PC-3 (cell line): Measurements from ENCODE around the gene USP8. TPM values are rescaled to one million over a fixed set of nuclear protein-coding genes. Genes with fewer than 3 reads are reported as not detected.

Experiments
- ATAC-seq: fragments of 200-7000 bp; cut with Tn5 transposase; 2 replicates; pipeline ENCODE4 v1.9.1; 2020; ENCODE audit warnings: mild to moderate bottlenecking, moderate library complexity
- BruUV-seq: library from RNA; stranded (reverse); fragments of 400-500 nt; replicated peaks from 2 replicates; lab custom pipeline; 2021; lab: Mats Ljungman, UMichigan
- CTCF ChIA-PET: fragments of 300-600 bp; sonication (Branson Sonifier 250); formaldehyde crosslinking; loops from one replicate; lab custom pipeline; 2022; ENCODE audit warnings: antibody characterized with exemption; lab: Charles Lee
- POLR2A ChIA-PET: fragments of 300-600 bp; sonication (Branson Sonifier 250); formaldehyde crosslinking; loops from one replicate; lab custom pipeline; 2022; ENCODE audit warnings: antibody characterized with exemption; ENCODE audit not compliant: unreplicated experiment; lab: Charles Lee
- DNase-seq: peaks from one replicate; pipeline ENCODE4 v3.0.0-alpha.2; 2015
- H2AFZ ChIP-seq: fragments of 300-600 bp; sonication (generic); 2 replicates; pipeline ENCODE4 v1.6.0; 2016; ENCODE audit warnings: antibody characterized with exemption, low read length
- H3F3A ChIP-seq: fragments of 300-600 bp; sonication (generic); one replicate; pipeline ENCODE4 v1.6.0; 2017; ENCODE audit warnings: antibody characterized with exemption, low read length, control low read depth, mild to moderate bottlenecking; ENCODE audit not compliant: unreplicated experiment
- H3K27ac ChIP-seq: fragments of 300-600 bp; sonication (generic); 2 replicates; pipeline ENCODE4 v1.5.1; 2016; ENCODE audit warnings: mild to moderate bottlenecking, low read length
- H3K27me3 ChIP-seq: fragments of 300-600 bp; sonication (generic); 2 replicates; pipeline ENCODE4 v1.6.1; 2016; ENCODE audit warnings: low read length, mixed read lengths
- H3K36me3 ChIP-seq: fragments of 300-600 bp; sonication (generic); 2 replicates; pipeline ENCODE4 v1.6.1; 2016; ENCODE audit warnings: low read depth, mixed run types, low read length, mixed read lengths
- H3K4me1 ChIP-seq: fragments of 300-600 bp; sonication (generic); 2 replicates; pipeline ENCODE4 v1.5.1; 2016; ENCODE audit warnings: low read length; ENCODE audit not compliant: insufficient read depth
- H3K4me2 ChIP-seq: fragments of 300-600 bp; sonication (generic); 2 replicates; pipeline ENCODE4 v1.6.0; 2016; ENCODE audit warnings: low read length
- H3K4me3 ChIP-seq: fragments of 300-600 bp; sonication (generic); 2 replicates; pipeline ENCODE4 v1.5.1; 2016; ENCODE audit warnings: mild to moderate bottlenecking, low read length, mixed read lengths
- H3K79me2 ChIP-seq: fragments of 300-600 bp; sonication (generic); 2 replicates; pipeline ENCODE4 v1.6.1; 2017; ENCODE audit warnings: low read length, mixed read lengths
- H3K9ac ChIP-seq: fragments of 300-600 bp; sonication (generic); 2 replicates; pipeline ENCODE4 v1.6.0; 2016; ENCODE audit warnings: mild to moderate bottlenecking, low read length
- H3K9me2 ChIP-seq: fragments of 300-600 bp; sonication (generic); replicated peaks from 2 replicates; pipeline ENCODE4 v1.6.1; 2016; ENCODE audit warnings: mixed run types, low read length, mixed read lengths
- H3K9me3 ChIP-seq: fragments of 300-600 bp; sonication (generic); 2 replicates; pipeline ENCODE4 v1.6.1; 2016; ENCODE audit warnings: low read length, mixed read lengths
- H4K20me1 ChIP-seq: fragments of 300-600 bp; sonication (generic); 2 replicates; pipeline ENCODE4 v1.6.1; 2016; ENCODE audit warnings: low read length, mixed read lengths
- CTCF ChIP-seq: fragments of 300-600 bp; sonication (generic); conservative IDR thresholded peaks from 2 replicates; pipeline ENCODE4 v1.5.1; 2017; ENCODE audit warnings: antibody characterized with exemption, low read depth, mild to moderate bottlenecking, low read length
- EZH2 ChIP-seq: fragments of 300-600 bp; sonication (generic); IDR thresholded peaks from one replicate; pipeline ENCODE4 v1.6.1; 2017; ENCODE audit warnings: antibody characterized with exemption, mild to moderate bottlenecking, low read length; ENCODE audit not compliant: unreplicated experiment
- EZH2phosphoT487 ChIP-seq: fragments of 300-600 bp; sonication (generic); IDR thresholded peaks from 2 replicates; pipeline ENCODE4 v1.6.1; 2018; ENCODE audit warnings: mild to moderate bottlenecking, antibody characterized with exemption, low read length, borderline replicate concordance
- intact Hi-C: fragments of 100-400 bp; cut with micrococcal nuclease; formaldehyde crosslinking; loops from 2 replicates; pipeline ENCODE4 v1.9.0; 2023
- total RNA-seq: library from RNA; depleted of rRNA; stranded (reverse); fragments of >200 nt; gene quantifications from 2 replicates; pipeline ENCODE4 v1.2.3, GENCODE V29; 2014

The USP8 gene
- total RNA-seq, 1 experiment from 2014 or later: 24.6 TPM

- no TSS peak for BruUV-seq
- Histone ChIP-seq H3K9me3 (no peaks in the 10 kb centered on the region), H3K4me3 (no peak overlapping the region), H3K79me2 (no peaks in the 10 kb centered on the region), H2AFZ (no peak overlapping the region), H4K20me1 (no peaks in the 10 kb centered on the region), H3K9ac (no peak overlapping the region), H3K36me3 (no peaks in the 10 kb centered on the region), H3K27me3 (no peaks in the 10 kb centered on the region; the same call in 1 of the 2 replicates), H3K27ac (no peak overlapping the region), H3K9me2 (no peaks in the 10 kb centered on the region), H3K4me1 (no peaks in the 10 kb centered on the region), H3K4me2 (no peak overlapping the region), H3F3A (no peaks in the 10 kb centered on the region)
- no peak for ATAC-seq
- CTCF ChIA-PET: no interaction called here
- POLR2A ChIA-PET: no interaction called here
- intact Hi-C loops: no loop called here
- DNase-seq: no peak
- TF ChIP-seq CTCF (no peak), EZH2phosphoT487 (no peak), EZH2 (no peak)
These were observed 107.0 kb downstream of the USP8 start for GRCh38 chr15:50531163-50531562.

- Histone ChIP-seq H3K4me3 (no peak overlapping the region), H4K20me1 (no peaks in the 10 kb centered on the region), H3K36me3 (no peaks in the 10 kb centered on the region), H3K27ac (no peak overlapping the region), H3K9me2 (no peaks in the 10 kb centered on the region), H3F3A (no peaks in the 10 kb centered on the region), H3K9me3 (no peaks in the 10 kb centered on the region), H3K9ac (no peak overlapping the region), H2AFZ (no peak overlapping the region), H3K4me1 (no peaks in the 10 kb centered on the region), H3K27me3 (no peaks in the 10 kb centered on the region; the same call in 1 of the 2 replicates), H3K4me2 (no peak overlapping the region), H3K79me2 (no peaks in the 10 kb centered on the region)
- ChIA-PET POLR2A (no interaction called here), CTCF (no interaction called here)
- BruUV-seq: no TSS peak
- ATAC-seq (no peak), DNase-seq (no peak)
- TF ChIP-seq EZH2phosphoT487 (no peak), CTCF (no peak), EZH2 (no peak)
- intact Hi-C loops: no loop called here
These were observed 107.6 kb downstream of the USP8 start for GRCh38 chr15:50531766-50532165.

GRCh38 chr15:50542887-50543210, 118.6 kb downstream of the USP8 start:
- H3K9me3 ChIP-seq: no peaks in the 10 kb centered on the region
- CTCF ChIA-PET: no interaction called here

More at GRCh38 chr15:50542887-50543210, 118.6 kb downstream of the USP8 start:
- ATAC-seq (no peak), DNase-seq (no peak)
- no TSS peak for BruUV-seq
- no peaks in the 10 kb centered on the region for H3K79me2 ChIP-seq
- intact Hi-C loops: no loop called here
- H2AFZ ChIP-seq: no peak overlapping the region
- no peaks in the 10 kb centered on the region for H3K27me3 ChIP-seq
- H3K4me3 ChIP-seq: no peak overlapping the region
- H3F3A ChIP-seq: no peaks in the 10 kb centered on the region
- no peaks in the 10 kb centered on the region for H4K20me1 ChIP-seq
- no peaks in the 10 kb centered on the region for H3K36me3 ChIP-seq
- H3K27ac ChIP-seq: no peak overlapping the region
- no peaks in the 10 kb centered on the region for H3K4me1 ChIP-seq
- TF ChIP-seq EZH2 (no peak), EZH2phosphoT487 (no peak), CTCF (no peak)
- no peak overlapping the region for H3K4me2 ChIP-seq
- POLR2A ChIA-PET: no interaction called here
- H3K9ac ChIP-seq: no peak overlapping the region
- no peaks in the 10 kb centered on the region for H3K9me2 ChIP-seq
